Uterus (tissue), 4 donors: ENCODE measurements around the gene RNF112. TPM values are rescaled to one million over a fixed set of nuclear protein-coding genes. Genes with fewer than 3 reads are reported as not detected.

Experiments used
- DNase-seq, 2 donors: peaks; one replicate each; pipeline ENCODE4 v3.0.0-alpha.2; 2019 to 2020
- H3K27ac ChIP-seq, 2 donors: fragments of 200-600 bp; sonication (generic); 1 replicate in 1 of 2; 2 replicates in 1 of 2; pipeline ENCODE4 v1.5.1; 2016 to 2018
- H3K27me3 ChIP-seq, 2 donors: fragments of 200-600 bp; sonication (generic); one replicate each; pipeline ENCODE4 v1.5.1; 2018 to 2019; ENCODE audit warnings: control low read depth in 1 of 2
- H3K36me3 ChIP-seq, 2 donors: fragments of 200-600 bp; sonication (generic); one replicate each; pipeline ENCODE4 v1.5.1; 2019; ENCODE audit warnings: control low read depth in 1 of 2
- H3K4me1 ChIP-seq, 2 donors: fragments of 200-600 bp; sonication (generic); one replicate each; pipeline ENCODE4 v1.5.1; 2018 to 2019; ENCODE audit warnings: control low read depth in 1 of 2
- H3K4me3 ChIP-seq, 2 donors: fragments of 200-600 bp; sonication (generic); 1 replicate in 1 of 2; 2 replicates in 1 of 2; pipeline ENCODE4 v1.5.1; 2018 to 2019; ENCODE audit warnings: mild to moderate bottlenecking in 1 of 2
- H3K9me3 ChIP-seq, 2 donors: fragments of 200-600 bp; sonication (generic); one replicate each; pipeline ENCODE4 v1.5.1; 2019; ENCODE audit warnings: control low read depth in 1 of 2
- POLR2A ChIP-seq, 2 donors: fragments of 450-650 bp; IDR thresholded peaks; one replicate each; pipeline ENCODE4 v1.6.1; 2016; ENCODE audit warnings: antibody characterized with exemption in 2 of 2, mild to moderate bottlenecking in 1 of 2, moderate library complexity in 1 of 2
- intact Hi-C: fragments of 100-400 bp; cut with DNase I; formaldehyde crosslinking; loops from one replicate; pipeline ENCODE4 v1.15.1; 2023; ENCODE audit warnings: low total_unique reads
- total RNA-seq, 4 donors: library from RNA; depleted of rRNA in 3 of 4; stranded (reverse); fragments of >200 nt in 3 of 4; gene quantifications; one replicate each; pipeline versions ENCODE4 v1.1.0 to v1.2.4, GENCODE V29; 2014 to 2023
- TF ChIP-seq, protein P1 (sequence below), 4 experiments: fragments of 200-600 bp in 2 of 4; fragments of 450-650 bp in 2 of 4; sonication (generic) in 2 of 4; IDR thresholded peaks; one replicate each; pipeline ENCODE4 v1.5.1; 2016 to 2019; ENCODE audit warnings: antibody characterized with exemption in 4 of 4, mild to moderate bottlenecking in 2 of 4, moderate library complexity in 1 of 4
- donor health status: DM: yes; HTN: yes; CAD: no.

The RNF112 gene
- total RNA-seq, 4 donors from 2014 or later: 0.88 to 14.7 (median 3.7) TPM

DNA sequence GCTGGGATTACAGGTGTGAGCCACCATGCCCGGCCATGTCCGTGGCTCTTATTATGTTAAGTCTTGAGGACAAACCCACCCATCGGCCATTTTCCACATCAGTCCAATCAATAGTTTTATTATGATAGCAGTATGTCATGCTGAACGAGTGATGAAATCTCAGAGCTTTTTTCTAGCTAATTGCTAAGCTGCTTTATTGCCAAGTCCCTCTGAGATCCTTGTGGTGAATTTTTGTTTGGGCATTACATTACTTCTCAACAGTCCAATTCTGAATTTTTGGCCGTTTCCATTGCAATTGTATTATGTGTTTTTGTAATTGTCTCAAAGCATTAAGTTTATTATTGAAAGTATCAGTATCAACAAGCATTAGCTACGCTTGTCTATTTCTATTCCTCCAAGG lies 10.9 kb downstream of the RNF112 start:
- TF ChIP-seq, protein P1, sequence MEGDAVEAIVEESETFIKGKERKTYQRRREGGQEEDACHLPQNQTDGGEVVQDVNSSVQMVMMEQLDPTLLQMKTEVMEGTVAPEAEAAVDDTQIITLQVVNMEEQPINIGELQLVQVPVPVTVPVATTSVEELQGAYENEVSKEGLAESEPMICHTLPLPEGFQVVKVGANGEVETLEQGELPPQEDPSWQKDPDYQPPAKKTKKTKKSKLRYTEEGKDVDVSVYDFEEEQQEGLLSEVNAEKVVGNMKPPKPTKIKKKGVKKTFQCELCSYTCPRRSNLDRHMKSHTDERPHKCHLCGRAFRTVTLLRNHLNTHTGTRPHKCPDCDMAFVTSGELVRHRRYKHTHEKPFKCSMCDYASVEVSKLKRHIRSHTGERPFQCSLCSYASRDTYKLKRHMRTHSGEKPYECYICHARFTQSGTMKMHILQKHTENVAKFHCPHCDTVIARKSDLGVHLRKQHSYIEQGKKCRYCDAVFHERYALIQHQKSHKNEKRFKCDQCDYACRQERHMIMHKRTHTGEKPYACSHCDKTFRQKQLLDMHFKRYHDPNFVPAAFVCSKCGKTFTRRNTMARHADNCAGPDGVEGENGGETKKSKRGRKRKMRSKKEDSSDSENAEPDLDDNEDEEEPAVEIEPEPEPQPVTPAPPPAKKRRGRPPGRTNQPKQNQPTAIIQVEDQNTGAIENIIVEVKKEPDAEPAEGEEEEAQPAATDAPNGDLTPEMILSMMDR (IDR thresholded peaks at IDR 0.05): no peak
- TF ChIP-seq POLR2A (IDR thresholded peaks at IDR 0.05): no peak
- Histone ChIP-seq H3K4me1 (no peaks in the 10 kb centered on the region), H3K27ac (no peak overlapping the region), H3K9me3 (no peaks in the 10 kb centered on the region), H3K36me3 (no peaks in the 10 kb centered on the region), H3K27me3 (no peaks in the 10 kb centered on the region), H3K4me3 (no peak overlapping the region)
- DNase-seq: no peak
- intact Hi-C loops: no loop called here

DNA sequence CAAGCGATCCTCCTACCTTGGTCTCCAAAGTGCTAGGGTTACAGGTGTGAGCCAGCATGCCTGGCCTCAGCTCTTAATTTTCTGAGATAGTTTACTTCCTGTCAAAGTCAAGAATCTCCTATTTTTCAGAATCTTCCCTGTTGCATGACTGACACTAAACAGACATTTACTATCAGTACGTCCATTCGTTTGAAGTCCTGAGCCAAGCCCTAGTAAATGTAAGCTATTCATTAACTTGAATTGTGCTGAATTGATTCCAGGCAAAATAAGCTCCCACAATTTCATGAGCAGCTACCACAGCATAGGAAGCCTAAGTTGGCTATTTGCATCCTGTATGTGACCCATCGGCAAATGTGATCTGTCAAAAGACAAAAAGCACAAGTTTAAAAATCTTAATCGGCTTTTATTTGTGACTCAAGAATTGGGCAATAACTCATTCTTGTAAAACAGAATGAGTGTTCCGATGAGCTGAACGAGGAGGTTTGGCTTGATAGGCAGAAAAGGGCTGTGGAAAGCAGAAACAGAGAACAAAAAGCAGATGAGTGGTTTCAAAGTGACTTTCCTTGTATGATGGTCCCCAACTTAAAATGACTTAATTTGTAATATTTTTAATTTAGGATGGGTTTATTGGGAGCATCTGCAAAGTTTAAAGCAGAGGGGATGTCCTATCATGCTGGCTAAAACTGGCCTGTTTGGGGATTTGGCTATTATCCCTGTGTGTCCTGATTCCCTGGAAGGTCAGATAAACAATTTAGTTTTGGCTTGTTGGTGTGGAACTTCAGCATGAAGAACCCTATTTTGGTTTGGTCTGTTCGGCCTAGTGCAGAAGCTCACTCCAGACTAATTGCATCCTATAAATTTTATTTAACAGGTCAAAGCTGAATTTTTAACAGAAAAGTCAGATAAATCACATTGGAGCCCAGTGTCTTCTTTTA lies 14.2 kb downstream of the RNF112 start:
- Histone ChIP-seq H3K9me3 (no peaks in the 10 kb centered on the region), H3K4me1 (no peaks in the 10 kb centered on the region), H3K27me3 (no peaks in the 10 kb centered on the region), H3K4me3 (no peak overlapping the region), H3K36me3 (no peaks in the 10 kb centered on the region), H3K27ac (peak overlapping the region; percentile 78 to 82)
- intact Hi-C loops: no loop called here
- TF ChIP-seq, protein P1 (IDR thresholded peaks at IDR 0.05): no peak
- no peak for TF ChIP-seq POLR2A (IDR thresholded peaks at IDR 0.05)
- no peak for DNase-seq

DNA sequence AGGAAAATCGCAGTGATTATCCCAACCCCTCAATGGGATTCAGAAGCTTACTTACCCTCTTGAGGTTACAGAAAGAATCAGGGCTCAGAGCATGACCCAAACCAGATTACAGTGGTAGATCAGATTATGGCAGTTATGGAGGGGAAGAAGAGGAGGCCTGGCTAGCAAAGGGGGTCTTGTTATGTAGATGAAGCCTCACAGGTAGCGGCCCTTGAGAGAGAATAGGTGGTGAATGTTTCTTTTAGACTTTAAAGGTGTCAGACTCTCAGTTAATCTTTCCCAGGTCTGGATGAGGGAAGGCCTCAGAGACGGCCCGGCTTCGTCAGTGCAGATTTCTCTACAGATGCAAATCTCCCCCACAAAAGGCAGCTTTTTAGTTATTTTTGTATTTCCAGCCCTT lies 15.6 kb downstream of the RNF112 start:
- no peaks in the 10 kb centered on the region for H3K27me3 ChIP-seq
- intact Hi-C loops: no loop called here
- no peaks in the 10 kb centered on the region for H3K36me3 ChIP-seq
- H3K9me3 ChIP-seq: no peaks in the 10 kb centered on the region
- no peak for TF ChIP-seq POLR2A (IDR thresholded peaks at IDR 0.05)
- TF ChIP-seq, protein P1 (IDR thresholded peaks at IDR 0.05): no peak
- H3K27ac ChIP-seq: peak overlapping the region in 1 of 2 donors; percentile 78
- no peak overlapping the region for H3K4me3 ChIP-seq
- no peaks in the 10 kb centered on the region for H3K4me1 ChIP-seq
- DNase-seq: no peak

DNA sequence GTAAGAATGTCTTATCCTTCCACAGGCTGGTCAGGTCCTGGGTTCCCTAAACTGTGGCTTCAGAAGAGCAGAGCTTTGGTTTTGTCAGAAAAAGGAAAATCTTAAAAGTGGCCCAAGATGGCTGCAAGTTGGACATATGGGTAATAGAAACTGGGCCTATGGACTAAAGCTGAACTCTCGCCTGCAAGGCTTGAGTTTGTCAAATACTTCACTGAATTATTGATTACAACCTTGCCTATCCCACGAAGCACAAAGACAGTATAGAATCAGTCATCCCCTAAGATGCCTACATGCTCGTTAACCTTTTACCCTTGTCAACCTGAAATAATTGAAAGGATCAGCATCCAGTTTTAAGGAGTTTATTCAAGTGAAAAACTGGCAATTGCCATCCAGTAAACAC lies 20.7 kb downstream of the RNF112 start:
- no peak for DNase-seq
- Histone ChIP-seq H3K9me3 (no peaks in the 10 kb centered on the region), H3K27ac (no peak overlapping the region), H3K27me3 (no peaks in the 10 kb centered on the region), H3K4me1 (no peaks in the 10 kb centered on the region), H3K4me3 (no peak overlapping the region), H3K36me3 (no peaks in the 10 kb centered on the region)
- intact Hi-C loops: no loop called here
- TF ChIP-seq, protein P1 (IDR thresholded peaks at IDR 0.05): no peak
- no peak for TF ChIP-seq POLR2A (IDR thresholded peaks at IDR 0.05)

DNA sequence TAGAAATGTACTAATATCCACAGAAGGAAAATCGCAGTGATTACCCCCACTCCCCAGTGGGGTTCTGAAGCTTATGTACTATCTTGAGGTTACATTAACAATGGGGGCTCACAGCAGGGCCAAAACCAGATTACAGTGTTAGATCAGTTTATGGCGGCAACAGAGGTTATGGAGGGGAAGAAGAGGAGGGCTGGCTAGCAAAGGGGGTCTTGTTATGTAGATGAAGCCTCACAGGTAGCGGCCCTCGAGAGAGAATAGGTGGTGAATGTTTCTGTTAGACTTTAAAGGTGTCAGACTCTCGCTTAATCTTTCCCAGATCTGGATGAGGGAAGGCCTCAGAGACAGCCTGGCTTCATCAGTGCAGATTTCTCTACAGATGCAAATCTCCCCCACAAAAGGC lies 22.2 kb downstream of the RNF112 start:
- no peaks in the 10 kb centered on the region for H3K36me3 ChIP-seq
- no peak overlapping the region for H3K27ac ChIP-seq
- H3K4me1 ChIP-seq: no peaks in the 10 kb centered on the region
- H3K4me3 ChIP-seq: no peak overlapping the region
- H3K9me3 ChIP-seq: no peaks in the 10 kb centered on the region
- TF ChIP-seq, protein P1 (IDR thresholded peaks at IDR 0.05): no peak
- TF ChIP-seq POLR2A (IDR thresholded peaks at IDR 0.05): no peak
- DNase-seq: no peak
- intact Hi-C loops: no loop called here
- no peaks in the 10 kb centered on the region for H3K27me3 ChIP-seq
